HG03439 (cell line): ENCODE measurements around the gene GPR156.

Experiments used
- ATAC-seq: cut with Tn5 transposase; IDR thresholded peaks from one replicate; pipeline ENCODE4 v1.9.1; 2021; ENCODE audit warnings: mild to moderate bottlenecking, moderate library complexity; ENCODE audit not compliant: unreplicated experiment

Gene GPR156

DNA sequence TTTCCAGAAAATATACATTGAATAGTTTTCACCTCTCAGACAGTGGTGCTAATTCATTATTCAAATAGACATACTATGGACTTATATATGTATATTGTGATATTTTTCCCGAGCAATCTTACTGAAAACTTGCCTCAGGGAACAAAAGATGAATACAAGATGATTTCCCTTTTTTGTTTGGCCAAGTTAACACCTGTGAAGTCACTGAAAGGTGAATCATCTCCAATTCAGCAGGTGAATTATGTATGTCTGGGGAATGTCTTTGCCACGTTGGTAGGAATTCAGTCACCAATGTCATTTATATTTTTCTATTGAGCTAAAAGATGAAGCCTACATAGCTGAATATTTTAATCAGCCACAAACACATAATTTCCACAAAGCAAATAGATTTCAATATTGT lies 88.2 kb downstream of the GPR156 start:
- ATAC-seq: no peak

DNA sequence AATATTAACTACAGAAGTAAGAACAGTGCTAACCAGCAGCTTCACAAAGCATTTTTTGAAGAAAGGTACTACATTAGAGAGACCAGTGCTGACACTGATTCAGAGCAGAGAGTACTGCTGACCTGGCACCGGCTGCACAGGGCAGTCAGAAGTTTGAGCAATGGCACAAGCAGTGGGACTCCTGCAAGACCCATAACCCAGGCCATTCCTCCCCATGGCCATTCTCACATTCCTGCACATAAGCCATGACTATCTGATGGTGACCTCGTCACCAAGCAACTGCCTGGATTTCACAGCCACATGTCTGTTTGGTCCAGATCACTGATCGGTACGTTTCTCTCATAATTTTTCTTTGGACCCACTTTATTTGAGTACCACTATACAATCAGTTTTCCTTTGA lies 88.7 kb downstream of the GPR156 start:
- ATAC-seq: no peak

DNA sequence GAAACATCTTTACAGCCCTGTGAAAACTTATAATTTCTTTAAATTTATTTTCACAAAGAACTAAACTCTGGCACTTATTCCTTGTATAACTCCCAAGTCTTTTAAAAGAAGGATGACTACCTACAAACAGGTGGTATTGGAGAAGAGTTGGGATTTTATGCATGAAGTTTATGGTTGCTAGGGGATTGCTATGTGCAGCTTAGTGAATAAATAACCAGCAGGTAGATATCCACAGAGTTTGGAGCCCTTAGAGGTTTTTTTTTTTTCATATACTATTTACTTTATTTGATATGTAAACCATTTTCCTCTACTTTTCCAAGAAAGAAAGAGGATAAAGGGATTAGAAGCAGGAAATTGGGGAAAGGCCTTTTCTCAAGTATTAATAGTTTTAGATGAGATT lies 91.5 kb downstream of the GPR156 start:
- ATAC-seq: no peak

DNA sequence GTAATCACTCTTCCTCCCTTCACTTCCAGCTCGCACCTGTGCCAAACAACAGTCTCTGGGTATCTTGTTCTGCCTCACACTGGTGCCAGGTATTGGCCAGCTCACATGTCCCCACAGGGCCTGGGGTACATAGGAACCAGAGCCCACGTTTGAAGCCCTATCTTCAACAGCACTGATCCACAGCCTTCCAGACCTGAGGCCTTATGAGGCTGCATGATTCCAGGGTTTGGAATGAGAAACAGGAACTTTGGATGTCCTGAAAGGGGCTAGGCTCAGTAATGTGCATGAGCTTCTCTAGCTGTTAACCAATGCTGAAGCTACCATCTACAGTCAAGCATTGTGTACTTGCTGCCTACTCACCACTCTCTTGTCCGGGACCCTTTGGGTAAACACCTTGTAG lies 92.4 kb downstream of the GPR156 start:
- ATAC-seq: no peak

DNA sequence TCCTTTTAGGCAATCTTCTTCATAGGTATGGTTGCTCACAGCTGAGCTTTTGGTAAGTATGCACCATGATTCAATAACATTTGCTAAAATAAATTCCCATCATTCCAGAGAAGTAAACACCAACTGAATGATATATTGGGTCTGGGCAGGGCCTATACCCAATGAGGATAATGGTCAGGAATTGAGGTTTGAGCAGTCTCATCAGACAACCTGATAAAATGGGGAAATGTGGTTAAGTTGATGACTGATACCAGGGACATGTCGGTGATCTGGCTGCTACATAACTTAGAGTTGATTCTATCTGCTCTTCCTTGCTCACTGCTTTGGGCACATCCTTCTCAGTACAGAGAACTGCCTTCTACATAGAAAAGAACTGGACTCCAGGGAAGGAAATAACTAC lies 92.9 kb downstream of the GPR156 start:
- no peak for ATAC-seq

DNA sequence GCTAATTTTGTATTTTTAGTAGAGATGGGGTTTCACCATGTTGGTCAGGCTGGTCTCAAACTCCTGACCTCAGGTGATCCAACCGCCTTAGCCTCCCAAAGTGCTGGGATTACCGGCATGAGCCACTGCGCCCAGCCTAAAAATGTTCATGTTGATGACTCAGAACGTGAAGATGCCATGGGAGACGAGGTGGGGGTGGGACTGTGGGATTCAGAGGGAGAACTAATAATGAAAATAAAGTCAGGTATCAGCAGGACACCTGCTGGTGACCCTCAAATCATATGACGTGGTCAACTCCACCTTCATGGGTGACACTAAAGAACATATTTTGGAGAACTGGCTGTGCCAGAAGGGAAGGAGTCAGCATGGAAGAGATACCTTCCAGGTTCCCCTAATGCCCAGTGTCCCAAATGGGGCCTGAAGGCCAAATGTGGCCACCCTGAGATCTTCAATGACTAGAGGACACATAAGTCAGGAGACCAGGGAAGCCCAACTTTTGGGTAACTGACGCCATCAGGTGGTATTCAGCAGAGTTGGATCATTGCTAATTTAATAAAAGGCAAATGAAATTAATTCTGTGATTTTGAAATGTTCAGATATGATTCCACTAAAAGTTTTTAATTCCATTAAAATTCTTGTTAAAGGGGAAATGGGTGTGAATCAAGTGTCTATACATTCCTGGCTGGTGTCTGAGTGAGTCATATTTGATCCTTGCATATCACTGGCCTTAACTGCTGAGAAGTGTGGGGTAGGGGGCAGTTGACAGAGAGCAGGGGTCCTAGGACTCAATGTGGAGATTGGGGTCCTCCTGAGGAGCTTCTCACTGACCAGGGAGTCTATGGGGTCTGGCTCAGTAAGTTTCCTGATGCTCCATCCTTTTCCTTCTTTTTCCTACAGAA lies 102.2 kb downstream of the GPR156 start:
- ATAC-seq: no peak

DNA sequence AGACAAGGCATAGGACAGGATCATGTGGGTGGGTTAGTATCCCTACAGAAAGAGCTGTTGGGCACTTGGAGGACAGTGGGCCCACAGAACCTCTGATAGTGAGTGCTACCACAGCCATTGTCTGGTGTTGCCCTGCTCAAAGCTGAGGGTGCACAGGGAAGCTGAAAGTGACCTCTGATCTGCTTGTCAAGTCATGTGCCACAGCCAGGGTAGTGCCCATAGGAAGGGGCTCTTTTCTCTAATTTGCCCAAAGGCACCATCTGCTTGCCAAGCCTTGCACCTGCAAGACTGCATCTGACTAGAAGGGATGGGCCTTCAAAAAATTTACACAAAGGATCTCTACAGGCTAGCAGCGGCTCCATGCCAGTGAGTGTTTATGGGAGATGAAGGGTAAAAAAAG lies 103.4 kb downstream of the GPR156 start:
- ATAC-seq: no peak

DNA sequence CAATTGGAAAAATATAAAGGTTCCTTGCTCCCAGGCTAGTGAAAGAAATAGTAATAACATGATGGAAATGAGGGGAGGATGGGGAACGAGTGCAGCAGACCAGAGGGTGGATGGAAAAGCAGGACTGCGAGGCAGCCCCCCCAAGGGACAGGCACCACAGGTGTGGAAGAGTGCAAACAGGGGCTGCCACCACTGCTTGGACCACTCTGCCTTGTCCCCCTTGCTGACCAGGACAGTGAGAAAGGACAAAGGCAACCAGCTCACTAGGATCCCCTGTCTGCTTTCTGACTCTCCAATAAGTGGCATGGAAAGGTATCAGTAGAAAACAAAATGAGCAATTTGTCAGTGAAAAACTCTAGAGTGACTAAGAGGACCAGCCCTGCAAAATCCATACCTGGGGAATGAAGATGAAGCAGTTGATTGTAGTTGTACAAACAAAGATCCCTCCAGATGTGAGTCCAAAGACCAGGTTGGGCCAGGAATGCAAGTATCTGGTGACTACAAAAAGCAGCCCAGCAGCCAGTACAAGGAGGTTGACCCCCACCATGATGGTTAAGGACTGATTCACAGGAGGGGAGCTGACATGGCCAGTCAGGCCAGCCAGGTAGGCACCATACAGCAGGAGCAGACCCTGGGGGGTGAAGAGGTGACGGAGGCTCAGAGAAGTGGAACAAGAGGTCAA lies 104.2 kb downstream of the GPR156 start:
- no peak for ATAC-seq

DNA sequence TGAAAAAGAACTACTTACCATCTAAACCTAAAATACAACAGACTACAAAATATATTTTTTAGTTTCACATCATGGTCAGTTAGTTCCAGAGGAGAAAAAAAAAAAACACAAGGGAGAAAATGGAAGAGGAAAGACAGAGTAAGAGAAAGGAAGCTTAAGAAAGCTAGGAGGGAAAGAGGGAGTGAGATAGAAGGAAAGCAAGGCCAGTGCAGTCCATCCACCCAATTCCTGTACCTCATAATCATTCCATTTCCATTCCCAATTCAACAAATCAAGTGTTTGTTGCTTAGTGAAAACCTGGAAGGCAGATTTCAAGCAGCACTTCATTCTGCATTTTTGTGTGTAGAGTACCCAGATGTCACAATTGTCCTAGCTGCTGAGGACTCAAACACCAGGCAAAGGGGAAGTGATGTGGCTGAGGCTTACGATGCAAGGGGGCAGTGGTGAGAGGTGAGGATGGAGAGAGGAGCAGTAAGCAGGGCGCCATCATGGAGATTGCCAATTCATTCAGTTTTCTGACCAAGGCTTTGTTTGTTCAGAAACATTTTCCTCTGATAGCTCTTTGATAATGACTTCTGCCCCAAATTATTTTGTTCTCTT lies 107.2 kb downstream of the GPR156 start:
- ATAC-seq: no peak

DNA sequence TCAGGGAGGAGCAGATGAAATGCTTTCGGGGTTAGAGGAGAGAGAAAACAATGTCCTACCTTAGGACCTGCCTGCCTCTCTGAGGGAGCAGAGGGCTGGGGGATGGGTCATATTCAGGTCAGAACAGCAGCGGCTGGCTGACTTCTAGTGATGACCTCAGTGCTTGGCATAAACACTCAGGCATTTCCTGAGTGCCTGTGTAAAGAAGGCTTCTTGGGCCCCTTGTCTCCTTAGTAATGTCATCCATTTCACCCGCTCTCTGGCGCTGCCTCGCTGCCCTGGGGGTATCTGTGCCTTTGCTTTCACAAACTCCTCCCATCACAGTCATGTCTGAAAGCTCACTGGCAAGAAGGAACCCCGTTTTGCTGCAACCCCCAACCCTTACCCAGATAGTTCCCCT lies 107.9 kb downstream of the GPR156 start:
- ATAC-seq: no peak

DNA sequence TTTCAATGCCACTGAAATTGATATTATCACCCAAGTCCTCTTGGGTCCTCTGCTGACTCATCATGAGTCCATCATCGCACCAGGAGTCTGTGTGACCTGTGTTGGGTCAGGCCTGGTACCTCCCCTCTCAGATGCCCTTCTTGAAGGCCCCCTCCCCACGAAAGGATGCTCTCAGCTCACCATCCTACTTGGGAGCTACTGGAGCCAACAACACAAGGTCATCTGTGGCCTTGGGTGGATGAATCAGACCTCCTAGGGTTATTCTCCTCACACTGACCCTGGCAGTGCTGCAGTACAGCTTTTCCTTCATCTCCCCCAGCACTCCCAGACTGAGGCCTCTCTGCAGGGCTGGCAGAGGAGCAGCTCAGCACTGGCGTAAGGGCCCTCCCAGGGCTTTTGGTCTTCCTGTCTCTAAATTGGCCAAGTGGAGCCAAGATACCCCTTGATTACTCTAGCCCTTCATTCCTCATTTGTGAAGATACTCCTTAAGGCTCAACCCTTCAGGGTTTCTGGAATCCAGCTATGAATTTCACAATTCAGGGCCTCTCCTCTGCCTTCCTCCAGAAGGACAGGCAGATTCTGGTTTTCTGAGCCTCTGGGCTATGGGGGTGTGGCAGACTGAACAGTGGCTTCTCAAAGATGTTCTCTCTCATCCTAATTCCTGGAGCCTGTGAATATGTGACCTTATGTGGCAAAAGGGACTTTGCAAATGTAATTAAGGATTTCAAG lies 110.0 kb downstream of the GPR156 start:
- ATAC-seq: no peak

DNA sequence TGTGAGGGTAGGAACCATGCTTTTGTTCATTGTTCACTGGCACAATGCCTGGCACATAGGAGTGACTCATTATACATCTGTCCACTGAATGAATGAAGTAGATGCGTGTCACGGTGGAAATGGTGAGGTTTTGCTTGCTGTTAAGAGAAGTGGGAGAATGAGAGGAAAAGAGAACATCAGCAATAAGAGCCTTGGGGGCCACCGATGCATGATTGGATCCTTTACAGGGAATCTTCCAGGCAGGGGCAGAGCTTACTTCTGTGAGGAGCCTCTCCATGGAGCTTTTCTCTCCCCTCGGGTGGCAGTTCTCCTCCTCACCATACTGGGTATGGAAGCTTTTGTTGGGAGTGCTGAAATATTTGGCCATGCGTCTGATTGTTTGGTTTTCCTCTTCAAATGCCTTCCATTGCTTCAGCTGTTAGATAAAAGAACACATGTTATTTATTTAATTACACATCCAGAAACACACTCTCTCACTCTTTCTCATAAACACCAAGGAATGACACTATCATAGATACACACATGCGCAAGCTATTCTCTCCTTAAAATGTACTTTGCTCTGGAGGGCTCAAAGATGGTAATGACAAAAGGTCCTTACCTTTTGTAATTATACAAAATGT lies 111.9 kb downstream of the GPR156 start:
- no peak for ATAC-seq

DNA sequence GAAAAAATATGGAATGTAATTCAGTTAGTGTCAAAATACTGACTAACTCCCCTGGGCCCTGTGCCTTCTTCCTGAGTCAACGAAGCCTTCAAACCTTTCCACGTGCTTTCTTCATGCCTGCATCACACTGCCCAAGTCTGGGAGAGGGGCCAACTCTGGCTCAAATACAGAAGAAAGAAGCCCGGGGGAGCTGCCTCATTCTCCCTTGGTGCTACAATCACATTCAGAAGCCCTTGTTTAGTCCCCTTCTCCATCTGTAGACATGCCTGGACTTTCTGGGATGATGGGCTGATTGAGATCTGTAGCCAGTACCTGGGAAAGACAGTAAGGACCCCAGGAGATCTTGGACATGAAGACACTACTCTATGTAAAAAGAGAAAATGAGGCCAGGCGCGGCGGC lies 113.0 kb downstream of the GPR156 start:
- no peak for ATAC-seq

DNA sequence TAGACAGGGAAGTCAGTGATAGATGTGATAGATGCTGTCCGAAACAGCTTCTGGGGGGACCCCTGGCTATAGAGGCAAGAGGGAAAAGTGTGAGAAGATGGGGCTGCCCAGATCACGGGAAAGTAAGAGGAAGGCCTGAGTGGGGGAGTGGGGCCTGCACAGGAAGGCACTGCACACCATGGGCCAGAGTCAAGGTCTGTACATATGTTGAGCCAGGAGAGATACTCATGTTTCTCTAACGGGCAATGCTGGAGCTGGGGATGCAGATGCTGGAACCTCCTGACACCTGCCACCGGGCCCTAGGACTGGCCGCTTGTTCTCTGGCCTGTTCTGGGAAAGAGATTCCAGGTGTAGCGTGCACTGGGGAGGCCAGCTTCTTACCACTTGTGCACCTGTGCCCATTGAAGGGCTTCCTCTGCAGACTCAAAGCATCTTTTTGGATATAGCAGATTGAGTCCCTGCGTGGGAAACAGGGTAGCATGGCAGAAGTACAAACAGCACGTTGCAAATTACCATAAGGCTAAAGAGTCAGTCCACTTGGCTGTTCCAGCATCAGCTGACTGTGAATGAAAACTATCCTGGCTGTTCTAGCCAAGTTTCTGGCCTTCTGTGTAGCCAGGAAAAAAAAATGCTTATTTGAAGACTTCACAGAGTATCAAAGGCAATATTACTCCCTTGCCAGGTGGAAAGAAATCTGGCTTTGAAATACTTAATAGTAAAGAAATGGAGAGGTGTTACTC lies 113.7 kb downstream of the GPR156 start:
- ATAC-seq: no peak

DNA sequence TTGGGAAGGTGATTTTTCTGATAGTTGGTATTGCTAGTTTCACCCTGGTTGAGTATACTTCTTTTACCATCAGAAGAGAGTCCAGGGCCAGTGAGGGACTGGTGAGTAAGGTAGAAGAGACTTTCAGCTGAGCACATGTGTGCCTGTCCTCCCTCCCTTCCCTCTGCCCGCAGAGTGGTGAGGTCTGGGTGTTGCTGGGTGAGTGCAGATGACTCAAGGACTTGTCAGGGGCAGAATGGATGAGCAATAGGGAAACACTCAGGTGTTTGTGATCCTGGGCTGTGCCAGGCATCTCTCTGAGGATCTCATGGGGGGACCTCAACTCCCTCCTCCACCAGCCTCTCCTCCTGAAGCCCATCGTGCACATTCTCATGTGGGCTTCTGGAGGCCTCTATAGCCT lies 114.8 kb downstream of the GPR156 start:
- no peak for ATAC-seq

DNA sequence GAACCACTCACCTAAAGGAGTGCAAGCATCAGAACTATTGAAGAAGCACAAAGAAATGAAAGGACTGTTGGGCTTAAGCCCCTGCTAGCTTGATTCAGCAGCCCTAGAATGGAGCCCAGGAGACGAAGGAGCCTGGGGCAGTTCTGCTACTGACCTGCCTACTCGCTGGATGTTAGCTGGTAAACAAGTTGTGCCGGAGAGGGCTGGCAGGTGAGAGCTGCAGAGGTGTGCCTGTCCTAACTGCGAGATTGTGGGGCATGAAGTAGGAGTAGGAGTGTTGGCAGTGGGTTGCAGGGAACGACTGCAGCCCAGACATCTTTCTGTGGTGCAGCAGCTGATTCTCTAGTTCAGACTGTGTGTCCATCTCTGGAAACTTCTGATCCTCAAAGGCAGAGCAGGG lies 115.6 kb downstream of the GPR156 start:
- no peak for ATAC-seq

DNA sequence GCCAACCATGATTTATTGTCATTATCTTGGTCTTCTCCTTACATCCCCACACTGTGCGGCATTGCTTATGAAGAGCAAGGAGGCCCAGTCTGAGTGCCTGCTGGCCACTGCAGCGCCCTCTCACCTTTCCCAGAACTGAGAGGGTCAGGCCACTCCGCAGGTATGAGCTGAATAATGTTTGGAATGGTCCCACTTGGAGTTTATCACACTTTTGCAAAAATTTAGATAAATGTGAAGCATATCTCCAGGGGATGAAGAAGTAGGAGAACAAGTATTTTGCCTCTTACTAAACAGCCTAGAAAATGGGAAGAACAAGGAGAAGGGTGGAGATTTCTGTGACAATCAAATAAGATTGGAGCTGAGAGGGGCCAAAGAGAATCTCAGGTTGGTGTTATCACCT lies 116.4 kb downstream of the GPR156 start:
- no peak for ATAC-seq

DNA sequence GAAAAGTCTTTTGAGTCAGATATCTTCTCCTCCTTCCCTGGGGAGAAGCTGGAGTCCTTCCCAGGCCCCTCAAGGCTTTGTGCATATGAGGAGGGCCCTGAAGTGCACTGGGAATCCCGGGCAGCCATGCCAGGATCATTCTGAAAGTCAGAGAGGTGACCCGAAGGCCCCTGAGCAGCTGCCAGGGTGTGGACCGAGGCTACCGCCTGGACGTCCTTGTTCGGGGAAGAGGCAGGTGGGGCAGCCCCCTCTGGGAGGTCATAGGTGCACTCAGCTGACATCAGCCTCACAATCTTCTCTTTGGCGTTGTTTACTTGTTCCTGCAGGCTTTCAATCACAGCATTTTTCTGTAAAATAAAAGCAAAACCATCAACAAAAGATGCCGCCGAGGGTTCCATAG lies 117.0 kb downstream of the GPR156 start:
- no peak for ATAC-seq

DNA sequence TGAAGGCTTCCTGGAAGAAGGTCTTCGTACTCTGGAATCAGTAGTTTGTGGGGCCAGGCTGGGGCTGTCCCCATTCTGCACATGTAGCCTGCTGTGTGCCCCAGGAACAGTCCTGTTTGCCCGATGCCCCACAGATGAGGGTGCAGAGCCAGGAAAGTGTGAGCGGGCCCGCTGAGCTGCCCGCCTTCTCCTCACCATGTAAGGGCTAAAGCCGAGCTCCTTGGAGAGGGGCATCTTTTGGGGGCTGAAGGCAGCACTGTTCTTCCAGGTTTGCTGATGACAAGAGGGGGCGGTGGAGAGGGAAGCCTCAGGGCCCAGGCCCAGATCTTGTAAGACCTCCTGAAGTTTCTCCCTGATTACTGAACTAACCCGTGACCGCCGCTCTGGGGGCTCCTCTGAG lies 117.5 kb downstream of the GPR156 start:
- no peak for ATAC-seq

DNA sequence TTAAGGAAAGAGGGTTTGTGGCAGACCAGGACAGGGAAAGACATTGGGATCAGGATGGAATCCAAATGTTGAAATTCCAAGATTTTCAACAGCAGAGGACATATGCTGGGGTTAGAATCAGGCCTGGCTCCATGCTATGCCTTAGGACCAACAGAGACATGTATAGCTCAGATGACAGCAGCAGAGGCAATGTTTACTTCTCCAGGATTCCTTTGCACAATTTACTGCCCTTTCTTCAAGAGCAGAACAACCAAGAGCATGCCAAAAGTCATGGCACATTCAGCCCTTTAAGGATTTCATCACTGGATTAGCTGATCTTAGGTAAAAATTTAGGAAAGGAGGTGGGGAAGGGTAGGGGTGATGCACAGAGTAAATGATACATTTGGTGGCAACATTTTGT lies 121.2 kb downstream of the GPR156 start:
- no peak for ATAC-seq
